NCI-H1694 (cell line): ENCODE data around the gene TMEM164.
A peak's percentile ranks its signal among the peaks of the same experiment; 100 is the strongest.

Experiments
- DNase-seq: peaks from one replicate; lab custom pipeline; 2025; lab: John Stamatoyannopoulos, UW

The TMEM164 gene

GRCh38 chrX:110037178-110037577, 34.3 kb downstream of the TMEM164 start:
- no peak for DNase-seq

- no peak for DNase-seq
Observed at GRCh38 chrX:110038900-110039299, 36.0 kb downstream of the TMEM164 start.

- no peak for DNase-seq
Observed at GRCh38 chrX:110041980-110042379, 39.1 kb downstream of the TMEM164 start.

- no peak for DNase-seq
Observed at GRCh38 chrX:110042496-110042895, 39.6 kb downstream of the TMEM164 start.

- DNase-seq: no peak
Observed at GRCh38 chrX:110043506-110043905, 40.6 kb downstream of the TMEM164 start.

GRCh38 chrX:110044346-110045249, 41.7 kb downstream of the TMEM164 start:
- DNase-seq: peak; percentile 43

GRCh38 chrX:110045421-110045820, 42.5 kb downstream of the TMEM164 start:
- DNase-seq: peak; percentile 81

- DNase-seq: peak; percentile 67
Observed at GRCh38 chrX:110046001-110046400, 43.1 kb downstream of the TMEM164 start.

GRCh38 chrX:110046971-110047370, 44.1 kb downstream of the TMEM164 start:
- no peak for DNase-seq

- no peak for DNase-seq
Observed at GRCh38 chrX:110049096-110049495, 46.2 kb downstream of the TMEM164 start.

- DNase-seq: no peak
Observed at GRCh38 chrX:110050386-110050785, 47.5 kb downstream of the TMEM164 start.

GRCh38 chrX:110050901-110051300, 48.0 kb downstream of the TMEM164 start:
- no peak for DNase-seq

GRCh38 chrX:110051559-110051958, 48.6 kb downstream of the TMEM164 start:
- no peak for DNase-seq

- no peak for DNase-seq
Observed at GRCh38 chrX:110052303-110052702, 49.4 kb downstream of the TMEM164 start.

GRCh38 chrX:110053453-110053852, 50.5 kb downstream of the TMEM164 start:
- DNase-seq: no peak

- no peak for DNase-seq
Observed at GRCh38 chrX:110055616-110056015, 52.7 kb downstream of the TMEM164 start.

GRCh38 chrX:110056419-110056818, 53.5 kb downstream of the TMEM164 start:
- no peak for DNase-seq

- DNase-seq: no peak
Observed at GRCh38 chrX:110059410-110059809, 56.5 kb downstream of the TMEM164 start.

GRCh38 chrX:110060317-110060716, 57.4 kb downstream of the TMEM164 start:
- no peak for DNase-seq

GRCh38 chrX:110060846-110061537, 58.1 kb downstream of the TMEM164 start:
- no peak for DNase-seq

- DNase-seq: no peak
Observed at GRCh38 chrX:110062919-110063318, 60.0 kb downstream of the TMEM164 start.

GRCh38 chrX:110066488-110067225, 63.7 kb downstream of the TMEM164 start:
- no peak for DNase-seq

GRCh38 chrX:110070970-110071369, 68.1 kb downstream of the TMEM164 start:
- no peak for DNase-seq
